Large intestine (tissue), 3 donors: ENCODE data around the gene MRAP. TPM values are rescaled to one million over a fixed set of nuclear protein-coding genes. Genes with fewer than 3 reads are reported as not detected.

Source experiments
- DNase-seq, 2 donors: peaks; one replicate each; pipeline versions ENCODE4 v3.0.0 to v3.0.0-alpha.2; 2013
- H3K27ac ChIP-seq: one replicate; pipeline ENCODE4 v1.5.1; 2013; ENCODE audit warnings: low read length
- H3K27me3 ChIP-seq: 2 replicates; pipeline ENCODE4 v1.6.1; 2013; ENCODE audit warnings: low read length; ENCODE audit not compliant: control insufficient read depth, insufficient read depth
- H3K36me3 ChIP-seq: 2 replicates; pipeline ENCODE4 v1.6.1; 2013; ENCODE audit warnings: low read length; ENCODE audit not compliant: control insufficient read depth, insufficient read depth
- H3K4me1 ChIP-seq: one replicate; pipeline ENCODE4 v1.6.1; 2013; ENCODE audit warnings: low read length; ENCODE audit not compliant: control insufficient read depth, insufficient read depth
- H3K4me3 ChIP-seq: one replicate; pipeline ENCODE4 v1.5.1; 2013; ENCODE audit warnings: low read length
- H3K9me3 ChIP-seq: one replicate; pipeline ENCODE4 v1.6.1; 2013; ENCODE audit warnings: mild to moderate bottlenecking, low read depth, low read length, moderate library complexity; ENCODE audit not compliant: control insufficient read depth
- WGBS: methylation state at CpG from one replicate; pipeline ENCODE4 v1.1.5; 2013; ENCODE audit warnings: low lambda C conversion rate; ENCODE audit not compliant: insufficient coverage; 5-methylcytosine and 5-hydroxymethylcytosine counted together
- polyA plus RNA-seq: library from polyadenylated mRNA; unstranded; fragments of 120-200 nt; gene quantifications from one replicate; pipeline ENCODE4 v1.2.1, GENCODE V29; 2013

The MRAP gene
- polyA plus RNA-seq, 1 donor: 0.72 TPM

- no peaks in the 10 kb centered on the region for H3K9me3 ChIP-seq
- H3K4me1 ChIP-seq: no peaks in the 10 kb centered on the region
- no peak overlapping the region for H3K4me3 ChIP-seq
- no peaks in the 10 kb centered on the region for H3K27me3 ChIP-seq
- H3K27ac ChIP-seq: no peak overlapping the region
- no CpG with 5 or more reads among the region's 9 CpGs for WGBS
- peaks cover 53% of the 10 kb centered on the region for H3K36me3 ChIP-seq
- DNase-seq: no peak
These were observed 13.0 kb downstream of the MRAP start for GRCh38 chr21:32311621-32312020.

GRCh38 chr21:32312326-32312725 is 13.7 kb downstream of the MRAP start:
- Histone ChIP-seq H3K36me3 (peaks cover 60% of the 10 kb centered on the region), H3K27me3 (no peaks in the 10 kb centered on the region), H3K4me1 (no peaks in the 10 kb centered on the region), H3K27ac (no peak overlapping the region), H3K9me3 (no peaks in the 10 kb centered on the region), H3K4me3 (no peak overlapping the region)
- DNase-seq: no peak
- WGBS: no CpG with 5 or more reads among the region's 5 CpGs

GRCh38 chr21:32312976-32313375 is 14.3 kb downstream of the MRAP start:
- H3K4me3 ChIP-seq: no peak overlapping the region
- no peak for DNase-seq
- no peak overlapping the region for H3K27ac ChIP-seq
- H3K9me3 ChIP-seq: no peaks in the 10 kb centered on the region
- H3K36me3 ChIP-seq: peaks cover 67% of the 10 kb centered on the region
- WGBS: no CpG with 5 or more reads among the region's 6 CpGs
- no peaks in the 10 kb centered on the region for H3K27me3 ChIP-seq
- H3K4me1 ChIP-seq: no peaks in the 10 kb centered on the region

- Histone ChIP-seq H3K27me3 (no peaks in the 10 kb centered on the region), H3K4me3 (no peak overlapping the region), H3K9me3 (no peaks in the 10 kb centered on the region), H3K27ac (no peak overlapping the region), H3K4me1 (no peaks in the 10 kb centered on the region), H3K36me3 (peaks cover 78% of the 10 kb centered on the region)
- WGBS: no CpG with 5 or more reads among the region's 16 CpGs
- no peak for DNase-seq
These were observed 16.2 kb downstream of the MRAP start for GRCh38 chr21:32314806-32315205.

- Histone ChIP-seq H3K27me3 (no peaks in the 10 kb centered on the region), H3K36me3 (peaks cover 82% of the 10 kb centered on the region)
- no CpG with 5 or more reads among the region's 14 CpGs for WGBS
These were observed 17.0 kb downstream of the MRAP start for GRCh38 chr21:32315511-32316281.

GRCh38 chr21:32316361-32317215 is 17.9 kb downstream of the MRAP start:
- no peak for DNase-seq
- H3K36me3 ChIP-seq: peaks cover 84% of the 10 kb centered on the region
- no peak overlapping the region for H3K4me3 ChIP-seq
- no peaks in the 10 kb centered on the region for H3K4me1 ChIP-seq
- no peaks in the 10 kb centered on the region for H3K27me3 ChIP-seq
- no peaks in the 10 kb centered on the region for H3K9me3 ChIP-seq
- no peak overlapping the region for H3K27ac ChIP-seq
- WGBS: no CpG with 5 or more reads among the region's 22 CpGs

More at GRCh38 chr21:32315511-32316281, 17.0 kb downstream of the MRAP start:
- Histone ChIP-seq H3K9me3 (no peaks in the 10 kb centered on the region), H3K27ac (no peak overlapping the region), H3K4me1 (no peaks in the 10 kb centered on the region), H3K4me3 (no peak overlapping the region)
- DNase-seq: no peak

GRCh38 chr21:32317726-32318125 is 19.1 kb downstream of the MRAP start:
- H3K36me3 ChIP-seq: peaks cover 83% of the 10 kb centered on the region
- no peaks in the 10 kb centered on the region for H3K27me3 ChIP-seq
- no peaks in the 10 kb centered on the region for H3K4me1 ChIP-seq
- H3K27ac ChIP-seq: no peak overlapping the region
- H3K9me3 ChIP-seq: no peaks in the 10 kb centered on the region
- H3K4me3 ChIP-seq: no peak overlapping the region
- DNase-seq: no peak
- no CpG with 5 or more reads among the region's 9 CpGs for WGBS

GRCh38 chr21:32319012-32319411 is 20.4 kb downstream of the MRAP start:
- peaks cover 85% of the 10 kb centered on the region for H3K36me3 ChIP-seq
- no CpG with 5 or more reads among the region's 7 CpGs for WGBS
- no peaks in the 10 kb centered on the region for H3K9me3 ChIP-seq
- no peak overlapping the region for H3K27ac ChIP-seq
- no peak overlapping the region for H3K4me3 ChIP-seq
- H3K27me3 ChIP-seq: no peaks in the 10 kb centered on the region
- DNase-seq: no peak
- H3K4me1 ChIP-seq: no peaks in the 10 kb centered on the region

GRCh38 chr21:32320059-32320458 is 21.4 kb downstream of the MRAP start:
- no peaks in the 10 kb centered on the region for H3K27me3 ChIP-seq
- peaks cover 88% of the 10 kb centered on the region for H3K36me3 ChIP-seq
- H3K27ac ChIP-seq: no peak overlapping the region
- WGBS: no CpG with 5 or more reads among the region's 6 CpGs
- no peaks in the 10 kb centered on the region for H3K9me3 ChIP-seq
- DNase-seq: no peak
- H3K4me1 ChIP-seq: no peaks in the 10 kb centered on the region
- no peak overlapping the region for H3K4me3 ChIP-seq

GRCh38 chr21:32320726-32321125 is 22.1 kb downstream of the MRAP start:
- no peak overlapping the region for H3K4me3 ChIP-seq
- H3K27me3 ChIP-seq: no peaks in the 10 kb centered on the region
- no peak overlapping the region for H3K27ac ChIP-seq
- no peaks in the 10 kb centered on the region for H3K9me3 ChIP-seq
- WGBS: no CpG with 5 or more reads among the region's 13 CpGs
- H3K4me1 ChIP-seq: no peaks in the 10 kb centered on the region
- DNase-seq: no peak
- H3K36me3 ChIP-seq: peaks cover 90% of the 10 kb centered on the region
